ENCODE data around the gene RPL5.

GRCh38 chr1:92874987-92875386 lies 43.1 kb downstream of the RPL5 start:
- TF ChIP-seq POU6F1 (CRISPR knock-in tag; IDR thresholded peaks at IDR 0.05; ENCODE audit: borderline replicate concordance, low read depth) (no peak), PATZ1 (CRISPR knock-in tag; IDR thresholded peaks at IDR 0.05; ENCODE audit: borderline replicate concordance) (no peak), CREB5 (CRISPR knock-in tag; IDR thresholded peaks at IDR 0.05; ENCODE audit: low read depth) (no peak), TOX (CRISPR knock-in tag; IDR thresholded peaks at IDR 0.05; ENCODE audit: borderline replicate concordance) (no peak), TCF4 (CRISPR knock-in tag; IDR thresholded peaks at IDR 0.05; ENCODE audit: borderline replicate concordance) (no peak), ZC3H10 (CRISPR knock-in tag; IDR thresholded peaks at IDR 0.05) (no peak), OSR1 (CRISPR knock-in tag; IDR thresholded peaks at IDR 0.05) (no peak)
